Stimulated activated CD4-positive, alpha-beta T cell treated with anti-CD3 and anti-CD28 coated beads, Interleukin-4, amount 100 ng/mL, for 4 hours (primary cell): ENCODE measurements around the gene CCDC152.
A peak's percentile ranks its signal among the peaks of the same experiment; 100 is the strongest.
"Not testable (repeated sequence)": the region's sequence is repeated elsewhere in the genome, so short reads cannot be mapped to it uniquely, and the experiment has no call there.

ENCODE experiments used
- DNase-seq, 2 experiments: peaks; one replicate each; pipeline ENCODE4 v3.0.0-alpha.2; 2020

Gene CCDC152

GRCh38 chr5:42756606-42757601, at the start of gene CCDC152:
CCDC152 (plus strand) TSS chr5:42756818; CDS start chr5:42759122, 2,304 bp downstream.
- DNase-seq = peak; percentile 47 to 54

- no peak for DNase-seq
Measured at GRCh38 chr5:42715785-42716184, 40.8 kb upstream of the CCDC152 start.

GRCh38 chr5:42718591-42718990, 38.0 kb upstream of the CCDC152 start:
- DNase-seq = no peak

DNA sequence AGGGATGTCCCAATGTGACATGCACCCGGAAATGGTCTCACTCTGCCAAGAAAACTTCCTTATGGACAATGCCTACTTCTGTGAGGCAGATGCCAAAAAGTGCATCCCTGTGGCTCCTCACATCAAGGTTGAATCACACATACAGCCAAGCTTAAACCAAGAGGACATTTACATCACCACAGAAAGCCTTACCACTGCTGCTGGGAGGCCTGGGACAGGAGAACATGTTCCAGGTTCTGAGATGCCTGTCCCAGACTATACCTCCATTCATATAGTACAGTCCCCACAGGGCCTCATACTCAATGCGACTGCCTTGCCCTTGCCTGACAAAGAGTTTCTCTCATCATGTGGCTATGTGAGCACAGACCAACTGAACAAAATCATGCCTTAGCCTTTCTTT, 37.6 kb upstream of the CCDC152 start:
- no peak for DNase-seq

GRCh38 chr5:42720251-42720650, 36.4 kb upstream of the CCDC152 start:
- no peak for DNase-seq

- DNase-seq = no peak
Measured at GRCh38 chr5:42721484-42721883, 35.1 kb upstream of the CCDC152 start.

DNA sequence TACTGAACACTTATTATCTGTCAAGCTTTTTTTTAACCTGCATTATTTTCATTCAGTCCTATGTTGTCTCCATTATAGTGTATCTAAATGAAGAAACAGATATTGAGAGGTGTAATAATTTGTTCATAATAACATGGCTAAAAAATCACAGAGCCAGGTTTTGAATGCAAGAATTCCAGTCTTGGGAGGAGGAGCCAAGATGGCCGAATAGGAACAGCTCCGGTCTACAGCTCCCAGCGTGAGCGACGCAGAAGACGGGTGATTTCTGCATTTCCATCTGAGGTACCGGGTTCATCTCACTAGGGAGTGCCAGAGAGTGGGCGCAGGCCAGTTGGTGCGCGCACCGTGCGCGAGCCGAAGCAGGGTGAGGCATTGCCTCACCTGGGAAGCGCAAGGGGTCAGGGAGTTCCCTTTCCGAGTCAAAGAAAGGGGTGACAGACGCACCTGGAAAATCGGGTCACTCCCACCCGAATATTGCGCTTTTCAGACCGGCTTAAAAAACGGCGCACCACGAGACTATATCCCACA, 22.0 kb upstream of the CCDC152 start:
- DNase-seq = not testable (repeated sequence)

GRCh38 chr5:42740920-42741319, 15.7 kb upstream of the CCDC152 start:
- DNase-seq = no peak

GRCh38 chr5:42745426-42745825, 11.2 kb upstream of the CCDC152 start:
- no peak for DNase-seq

DNA sequence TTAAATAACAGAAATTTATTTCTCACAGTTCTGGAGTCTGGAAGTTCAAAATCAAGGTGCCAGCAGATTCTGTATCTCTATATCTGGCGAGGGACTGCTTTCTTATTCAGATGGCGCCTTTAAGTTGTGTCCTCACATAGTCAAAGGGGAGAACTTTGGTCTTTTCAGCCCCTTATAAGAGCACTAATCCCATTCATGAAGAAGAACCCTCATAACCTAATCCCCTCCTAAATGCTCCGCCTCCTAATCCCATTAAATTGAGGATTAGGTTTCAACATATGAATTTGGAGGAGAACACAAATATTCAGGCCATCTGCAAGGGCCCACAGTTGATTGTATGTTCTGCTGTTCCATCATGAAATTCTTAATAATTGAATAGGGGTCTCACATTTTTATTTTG, 10.8 kb upstream of the CCDC152 start:
- no peak for DNase-seq

GRCh38 chr5:42749020-42749419, 7.6 kb upstream of the CCDC152 start:
- no peak for DNase-seq

DNA sequence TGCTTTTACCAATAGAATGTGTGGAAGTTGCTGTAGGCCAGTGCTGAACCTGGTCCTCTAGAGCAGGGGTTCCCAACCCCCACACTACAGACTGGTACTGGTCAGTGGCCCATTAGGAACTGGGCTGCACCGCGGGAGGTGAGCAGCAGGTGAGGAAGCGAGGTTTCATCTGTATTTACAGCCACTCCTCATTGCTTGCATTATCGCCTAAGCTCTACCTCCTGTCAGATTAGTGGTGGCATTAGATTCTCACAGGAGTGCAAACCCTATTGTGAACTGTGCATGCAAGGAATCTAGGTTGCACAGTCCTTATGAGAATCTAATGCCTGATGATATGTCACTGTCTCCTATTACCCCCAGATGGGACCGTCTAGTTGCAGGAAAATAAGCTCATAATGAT, 6.1 kb upstream of the CCDC152 start:
- no peak for DNase-seq

DNA sequence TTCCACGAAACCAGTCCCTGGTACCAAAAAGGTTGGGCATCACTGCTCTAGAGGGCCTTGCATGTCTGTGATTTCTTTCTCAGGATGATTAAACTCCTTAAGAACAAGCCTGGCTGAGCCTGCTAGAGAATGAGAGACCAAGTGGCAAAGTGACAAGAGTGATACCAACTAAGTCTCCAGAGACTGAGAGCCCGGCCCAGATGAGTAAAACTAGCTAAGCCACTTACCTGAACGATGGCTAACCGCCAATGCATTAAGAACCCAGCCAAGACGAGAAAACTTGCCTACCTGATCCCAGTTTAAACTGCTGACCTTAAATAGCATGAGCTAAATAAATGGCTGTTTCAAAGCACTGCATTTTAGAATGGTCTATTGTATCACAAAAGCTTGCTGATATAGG, 5.6 kb upstream of the CCDC152 start:
- DNase-seq = no peak

DNA sequence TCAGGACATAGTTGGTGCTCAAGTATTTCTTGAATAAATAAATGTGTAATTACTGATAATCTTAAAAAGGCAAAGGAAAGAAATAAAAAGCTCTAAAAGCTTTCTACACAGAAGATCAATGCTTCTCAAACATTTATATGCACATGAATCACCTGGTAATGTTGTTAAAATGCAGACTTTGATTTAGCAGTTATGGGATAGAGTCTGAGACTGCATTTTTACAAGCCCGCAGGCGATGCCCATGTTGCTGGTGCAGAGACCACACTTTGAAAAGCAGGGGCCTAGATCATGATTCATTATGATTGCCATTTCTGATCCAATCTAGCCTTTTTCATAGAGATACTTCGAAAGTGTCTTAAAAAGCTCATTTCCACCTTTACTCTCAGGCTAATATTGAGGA, 3.5 kb upstream of the CCDC152 start:
- DNase-seq = no peak

DNA sequence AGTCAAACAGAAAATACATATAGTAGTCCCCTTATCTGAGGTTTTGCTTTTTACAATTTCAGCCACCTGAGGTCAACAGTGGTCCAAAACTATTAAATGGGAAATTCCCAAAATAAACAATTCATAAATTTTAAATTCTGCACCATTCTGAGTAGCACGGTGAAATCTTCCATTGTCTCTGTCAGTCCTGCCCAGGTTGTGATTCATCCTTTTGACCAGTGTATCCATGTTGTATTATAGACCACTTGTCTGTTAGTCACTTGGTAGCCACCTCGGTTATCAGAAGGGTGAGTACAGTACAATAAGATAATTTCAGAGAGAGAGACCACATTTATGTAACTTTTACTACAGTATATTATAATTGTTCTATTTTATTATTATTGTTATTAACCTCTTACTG, 2.8 kb downstream of the CCDC152 start:
- DNase-seq = no peak

GRCh38 chr5:42760426-42760825, 3.8 kb downstream of the CCDC152 start:
- no peak for DNase-seq

- DNase-seq = no peak
Measured at GRCh38 chr5:42761791-42762190, 5.2 kb downstream of the CCDC152 start.

DNA sequence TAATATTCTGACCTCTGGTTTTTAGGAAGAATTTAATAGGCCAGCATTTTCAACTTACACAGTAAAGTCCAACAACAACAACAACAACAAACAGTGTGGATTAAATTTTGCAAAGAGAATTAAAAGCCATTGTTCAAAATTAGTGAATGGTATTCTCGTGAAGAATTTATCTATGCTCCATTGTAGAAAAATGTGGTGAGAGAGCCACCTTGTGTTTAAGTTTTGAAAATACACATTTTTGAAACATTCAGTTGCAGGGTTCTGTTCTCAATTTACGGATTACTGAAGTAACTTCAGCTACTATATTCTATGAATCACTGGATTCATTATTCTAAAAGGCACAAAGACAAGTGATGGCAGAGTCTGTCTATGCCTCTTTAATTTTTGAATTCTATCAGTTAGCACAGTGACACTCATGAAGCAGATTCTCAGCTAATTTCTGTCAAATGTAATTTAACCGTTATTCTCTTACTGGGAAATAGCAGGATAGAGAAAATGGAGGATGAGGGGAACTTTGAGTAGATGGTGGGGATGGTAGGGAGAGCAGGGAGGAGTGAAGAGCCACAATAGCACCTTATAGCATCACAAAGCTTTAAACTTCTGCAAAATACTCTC, 11.0 kb downstream of the CCDC152 start:
- no peak for DNase-seq

- no peak for DNase-seq
Measured at GRCh38 chr5:42768106-42768504, 11.5 kb downstream of the CCDC152 start.

DNA sequence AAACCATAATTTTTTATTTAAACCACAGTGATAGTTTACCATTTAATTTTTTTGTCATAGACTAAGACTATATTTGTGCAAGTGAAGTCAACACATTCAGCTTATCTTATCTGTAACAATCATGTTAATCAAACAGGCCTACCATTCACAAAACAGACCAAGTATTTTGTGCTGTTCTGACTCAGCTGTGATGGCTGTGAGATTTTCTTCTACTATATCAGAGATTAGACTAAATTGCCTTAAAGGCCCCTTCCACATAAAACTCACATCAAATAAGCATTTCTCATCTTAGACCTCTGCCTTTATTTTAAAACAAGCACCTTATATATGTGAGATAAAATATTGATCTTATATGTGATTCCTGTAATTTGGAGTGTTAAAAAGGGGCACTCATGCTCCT, 13.4 kb downstream of the CCDC152 start:
- DNase-seq = no peak

DNA sequence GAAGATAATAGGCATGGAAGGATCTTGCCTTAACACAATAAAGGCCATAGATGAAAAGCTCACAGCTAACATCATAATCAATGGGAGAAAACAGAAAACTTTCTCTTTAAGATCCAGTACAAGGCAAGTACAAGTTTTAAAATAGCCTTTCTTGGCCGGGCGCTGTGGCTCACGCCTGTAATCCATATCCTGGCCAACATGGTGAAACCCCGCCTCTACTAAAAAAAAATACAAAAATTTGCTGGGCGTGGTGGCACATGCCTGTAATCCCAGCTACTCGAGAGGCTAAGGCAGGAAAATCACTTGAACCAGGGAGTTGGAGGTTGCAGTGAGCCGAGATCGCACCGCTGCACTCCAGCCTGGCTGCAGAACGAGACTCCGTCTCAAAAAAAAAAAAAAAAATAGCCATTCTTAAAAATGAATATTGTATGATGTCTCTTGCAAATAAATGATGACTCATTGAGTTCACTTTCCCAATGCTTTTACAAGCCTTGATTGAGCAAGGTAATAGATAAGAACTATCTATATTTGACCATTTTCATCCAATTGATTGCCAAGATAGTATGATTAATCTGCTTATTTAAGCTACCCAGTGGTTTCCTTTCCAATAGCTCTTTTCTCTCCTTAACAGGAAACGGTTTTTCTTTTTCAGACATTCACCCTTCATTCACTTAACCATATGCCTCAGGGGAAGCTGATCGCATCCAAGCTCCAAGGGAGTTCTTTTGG, 15.8 kb downstream of the CCDC152 start:
- DNase-seq = no peak

- DNase-seq = no peak
Measured at GRCh38 chr5:42779083-42779482, 22.5 kb downstream of the CCDC152 start.

DNA sequence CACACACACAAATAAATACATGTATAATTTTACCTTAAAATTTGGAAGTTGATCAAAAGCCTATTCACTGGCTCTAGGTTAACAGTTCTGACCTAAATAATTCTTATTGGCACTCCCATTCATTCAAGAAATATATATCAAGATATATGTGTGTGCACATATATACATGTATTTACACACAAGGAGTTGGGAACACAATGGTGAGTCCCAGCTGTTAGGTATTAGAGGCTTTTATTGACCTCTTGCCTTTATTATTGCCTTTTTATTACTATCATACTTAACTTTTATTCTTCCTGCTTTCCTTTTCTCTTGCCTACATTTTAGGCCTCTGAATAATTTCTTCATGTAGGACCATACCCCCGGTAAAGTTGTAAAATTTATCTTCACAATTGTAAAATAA, 25.0 kb downstream of the CCDC152 start:
- no peak for DNase-seq
